Prostate gland (tissue), 2 donors: ENCODE data around the gene TBC1D3K. TPM values are rescaled to one million over a fixed set of nuclear protein-coding genes. Genes with fewer than 3 reads are reported as not detected.
"Not testable (repeated sequence)": the region's sequence is repeated elsewhere in the genome, so short reads cannot be mapped to it uniquely, and the experiment has no call there.

Source experiments
- DNase-seq: peaks from one replicate; pipeline ENCODE4 v3.0.0-alpha.2; 2019; ENCODE audit warnings: low spot score
- H3K27ac ChIP-seq, 2 donors: fragments of 200-600 bp; sonication (generic); 2 replicates each; pipeline ENCODE4 v1.5.1; 2017 to 2019
- H3K27me3 ChIP-seq: fragments of 200-600 bp; sonication (generic); replicated peaks from 2 replicates; pipeline ENCODE4 v1.5.1; 2019; ENCODE audit not compliant: insufficient read depth
- H3K36me3 ChIP-seq, 2 donors: fragments of 200-600 bp; sonication (generic); 1 replicate in 1 of 2; 2 replicates in 1 of 2; pipeline versions ENCODE4 v1.5.1 to v1.8.1; 2017 to 2019
- H3K4me1 ChIP-seq: fragments of 200-600 bp; sonication (generic); replicated peaks from 2 replicates; pipeline ENCODE4 v1.5.1; 2019
- H3K4me3 ChIP-seq, 2 donors: fragments of 200-600 bp; sonication (generic); 2 replicates each; pipeline ENCODE4 v1.5.1; 2017 to 2019
- H3K9me3 ChIP-seq: fragments of 200-600 bp; sonication (generic); 2 replicates; pipeline ENCODE4 v1.5.1; 2017
- POLR2A ChIP-seq: fragments of 450-650 bp; IDR thresholded peaks from one replicate; pipeline ENCODE4 v1.6.1; 2016; ENCODE audit warnings: antibody characterized with exemption, mild to moderate bottlenecking
- POLR2AphosphoS5 ChIP-seq: sonication (generic); formaldehyde crosslinking; IDR thresholded peaks from one replicate; pipeline ENCODE4 v1.6.1; 2017; ENCODE audit warnings: antibody characterized with exemption
- WGBS: methylation state at CpG from one replicate; pipeline ENCODE4 v1.1.5; 2018; 5-methylcytosine and 5-hydroxymethylcytosine counted together
- intact Hi-C: fragments of 100-400 bp; cut with DNase I; formaldehyde crosslinking; loops from one replicate; pipeline ENCODE4 v1.14.2; 2022
- small RNA-seq, 2 donors: library from RNA; depleted of rRNA; stranded (forward); fragments of <200 nt; gene quantifications; one replicate each; pipeline ENCODE3, GENCODE V24; 2016
- total RNA-seq, 2 donors: library from RNA; depleted of rRNA; stranded (reverse); fragments of >200 nt; gene quantifications; one replicate each; pipeline ENCODE4 v1.1.0, GENCODE V29; 2016
- TF ChIP-seq, protein P1 (sequence below), 4 experiments: fragments of 200-600 bp in 2 of 4; fragments of 450-650 bp in 2 of 4; sonication (generic) in 2 of 4; IDR thresholded peaks; 1 replicate in 3 of 4; 2 replicates in 1 of 4; pipeline ENCODE4 v1.5.1; 2016 to 2019; ENCODE audit warnings: antibody characterized with exemption in 4 of 4, mild to moderate bottlenecking in 2 of 4, moderate library complexity in 2 of 4

TBC1D3K gene
- total RNA-seq = not detected

DNA sequence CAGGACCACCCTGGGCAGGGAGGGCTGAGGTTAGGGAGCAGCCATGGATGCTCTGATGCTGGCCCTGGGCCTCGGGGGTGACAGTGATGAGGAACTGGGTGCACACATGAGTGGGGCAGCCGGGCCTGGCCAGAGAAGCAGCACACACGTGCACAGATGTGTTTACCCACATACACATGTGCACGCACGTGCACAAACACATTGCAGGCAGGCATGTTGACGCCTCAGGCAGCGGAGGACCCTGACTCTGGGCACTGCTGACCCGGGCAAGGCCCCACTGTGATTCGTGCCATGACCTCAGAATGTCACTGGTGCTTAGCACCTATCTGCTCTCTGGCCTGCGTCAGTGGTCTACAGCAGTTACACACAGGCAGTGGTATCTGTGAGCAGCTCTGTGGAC lies at the start of gene TBC1D3K:
Gene TBC1D3K (plus strand): TSS at position 301 of the 400 bp plus-strand sequence. CDS start 1,585 bp downstream, outside the sequence.
- not testable (repeated sequence) for H3K4me1 ChIP-seq
- no CpG with 5 or more reads among the region's 10 CpGs for WGBS

DNA sequence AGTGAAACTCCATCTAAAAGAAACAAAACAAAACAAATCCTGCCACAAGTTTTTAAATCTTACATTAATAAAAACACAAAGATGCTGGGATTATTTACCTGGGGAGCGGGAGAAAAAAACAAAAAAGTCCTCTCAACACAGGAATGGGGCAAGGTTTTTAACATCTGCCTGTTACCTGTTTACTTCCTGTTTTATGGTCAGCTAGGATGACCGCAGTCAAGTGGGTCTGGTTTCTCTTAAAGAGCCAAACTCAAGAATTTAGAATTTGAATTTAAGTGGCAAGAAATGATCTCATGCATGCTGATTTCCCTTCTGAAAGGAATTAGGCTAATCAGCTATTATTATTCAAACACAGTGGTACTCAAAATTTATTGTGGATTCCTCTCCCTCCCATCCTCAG lies 39.7 kb upstream of the TBC1D3K start:
- TF ChIP-seq POLR2AphosphoS5 (no peak), POLR2A (no peak)
- TF ChIP-seq, protein P1, sequence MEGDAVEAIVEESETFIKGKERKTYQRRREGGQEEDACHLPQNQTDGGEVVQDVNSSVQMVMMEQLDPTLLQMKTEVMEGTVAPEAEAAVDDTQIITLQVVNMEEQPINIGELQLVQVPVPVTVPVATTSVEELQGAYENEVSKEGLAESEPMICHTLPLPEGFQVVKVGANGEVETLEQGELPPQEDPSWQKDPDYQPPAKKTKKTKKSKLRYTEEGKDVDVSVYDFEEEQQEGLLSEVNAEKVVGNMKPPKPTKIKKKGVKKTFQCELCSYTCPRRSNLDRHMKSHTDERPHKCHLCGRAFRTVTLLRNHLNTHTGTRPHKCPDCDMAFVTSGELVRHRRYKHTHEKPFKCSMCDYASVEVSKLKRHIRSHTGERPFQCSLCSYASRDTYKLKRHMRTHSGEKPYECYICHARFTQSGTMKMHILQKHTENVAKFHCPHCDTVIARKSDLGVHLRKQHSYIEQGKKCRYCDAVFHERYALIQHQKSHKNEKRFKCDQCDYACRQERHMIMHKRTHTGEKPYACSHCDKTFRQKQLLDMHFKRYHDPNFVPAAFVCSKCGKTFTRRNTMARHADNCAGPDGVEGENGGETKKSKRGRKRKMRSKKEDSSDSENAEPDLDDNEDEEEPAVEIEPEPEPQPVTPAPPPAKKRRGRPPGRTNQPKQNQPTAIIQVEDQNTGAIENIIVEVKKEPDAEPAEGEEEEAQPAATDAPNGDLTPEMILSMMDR (IDR thresholded peaks at IDR 0.05) = no peak
- Histone ChIP-seq H3K27me3 (no peaks in the 10 kb centered on the region), H3K9me3 (no peaks in the 10 kb centered on the region), H3K4me1 (no peaks in the 10 kb centered on the region), H3K4me3 (no peak overlapping the region), H3K27ac (no peak overlapping the region), H3K36me3 (no peaks in the 10 kb centered on the region)
- intact Hi-C loops = no loop called here
- no peak for DNase-seq
- WGBS = 49% methylated on average over 2 of the region's 2 CpGs

More for the DNA sequence above, at the start of gene TBC1D3K:
- H3K4me3 ChIP-seq, H3K27me3 ChIP-seq, intact Hi-C loops, H3K9me3 ChIP-seq, DNase-seq, H3K36me3 ChIP-seq, H3K27ac ChIP-seq: not testable (repeated sequence)

DNA sequence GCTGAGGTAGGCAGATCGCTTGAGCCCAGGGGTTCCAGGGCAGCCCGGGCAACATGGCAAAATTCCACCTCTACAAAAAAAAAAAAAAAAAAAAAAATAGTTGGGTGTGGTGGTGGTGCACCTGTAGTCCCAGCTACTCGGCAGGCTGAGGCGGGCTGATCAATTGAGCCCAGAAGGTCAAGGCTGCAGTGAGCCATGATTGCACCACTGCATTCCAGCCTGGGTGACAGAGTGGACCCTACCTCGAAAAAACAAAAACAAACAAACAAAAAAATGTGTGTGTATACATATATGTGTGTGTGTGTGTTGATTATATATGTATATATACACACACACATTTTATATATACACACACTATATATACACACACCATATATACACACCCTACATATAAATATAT lies 39.1 kb upstream of the TBC1D3K start:
- Histone ChIP-seq H3K27ac (no peak overlapping the region), H3K4me1 (no peaks in the 10 kb centered on the region), H3K27me3 (no peaks in the 10 kb centered on the region), H3K4me3 (no peak overlapping the region), H3K9me3 (no peaks in the 10 kb centered on the region), H3K36me3 (no peaks in the 10 kb centered on the region)
- intact Hi-C loops = no loop called here
- TF ChIP-seq POLR2A (no peak), POLR2AphosphoS5 (no peak)
- TF ChIP-seq, protein P1 (IDR thresholded peaks at IDR 0.05) = no peak
- 78% methylated on average over 5 of the region's 5 CpGs for WGBS
- no peak for DNase-seq

DNA sequence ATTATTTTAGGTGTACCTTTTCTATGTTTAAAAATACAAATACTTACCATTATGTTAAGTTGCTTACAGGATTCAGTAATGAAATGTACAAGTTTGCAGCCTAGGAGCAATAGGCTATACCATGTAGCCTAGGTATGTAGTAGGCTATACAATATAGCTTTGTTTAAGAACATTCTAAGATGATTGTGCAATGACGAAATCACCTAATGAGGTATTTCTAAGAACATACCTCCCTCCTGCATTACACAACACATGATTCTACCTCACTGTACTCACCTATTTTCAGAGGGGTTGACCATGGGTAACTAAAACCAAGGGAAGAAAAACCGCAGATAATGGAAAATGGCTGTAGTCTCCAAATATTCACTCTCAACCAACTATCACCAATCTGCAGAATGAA lies 35.3 kb upstream of the TBC1D3K start:
- no peaks in the 10 kb centered on the region for H3K27me3 ChIP-seq
- 85% methylated on average over 2 of the region's 2 CpGs for WGBS
- no peak for DNase-seq
- TF ChIP-seq, protein P1 (IDR thresholded peaks at IDR 0.05) = no peak
- TF ChIP-seq POLR2AphosphoS5 (no peak), POLR2A (no peak)
- no peaks in the 10 kb centered on the region for H3K36me3 ChIP-seq
- intact Hi-C loops = no loop called here
- H3K4me3 ChIP-seq = no peak overlapping the region
- H3K4me1 ChIP-seq = no peaks in the 10 kb centered on the region
- no peak overlapping the region for H3K27ac ChIP-seq
- H3K9me3 ChIP-seq = no peaks in the 10 kb centered on the region

DNA sequence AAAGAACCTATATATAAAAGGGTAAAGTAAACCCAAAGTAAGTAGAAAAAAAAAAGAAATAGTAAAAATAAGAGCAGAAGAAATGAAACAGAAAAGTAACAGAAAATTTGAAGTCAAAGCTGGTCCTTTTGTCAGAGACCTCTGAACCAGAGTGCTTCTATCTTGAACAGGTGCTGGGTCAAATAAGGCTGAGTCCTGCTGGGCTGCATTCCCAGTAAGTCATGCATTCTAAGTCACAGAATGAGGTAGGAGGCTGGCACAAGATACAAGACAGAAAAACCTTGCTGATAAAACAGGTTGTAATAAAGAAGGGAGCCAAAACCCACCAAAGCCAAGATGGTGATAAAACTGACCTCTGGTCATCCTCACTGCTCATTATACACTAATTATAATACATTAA lies 27.3 kb upstream of the TBC1D3K start:
- H3K4me1 ChIP-seq, H3K36me3 ChIP-seq, DNase-seq, intact Hi-C loops, H3K4me3 ChIP-seq, H3K27me3 ChIP-seq, H3K27ac ChIP-seq, H3K9me3 ChIP-seq: not testable (repeated sequence)

Small RNAs within 50 kb of the gene (small RNA-seq; reads per million reads assigned to genes)
- gene RF00001 = 0 reads per million in 2 donors
- gene RNU6-489P = 0 reads per million in 2 donors

Other genes with a start within 250 kb of the TBC1D3K start
- gene HNF1B, start 179.4 kb upstream of the TBC1D3K start, total RNA-seq = 1 to 10 TPM; 2.7 to 7.0 TPM
- 10 to 100 TPM; 11.4 to 28.7 TPM for gene TBC1D3L, start 64.6 kb downstream of the TBC1D3K start, total RNA-seq
- not detected for gene TBC1D3D, start 79.6 kb downstream of the TBC1D3K start, total RNA-seq
- not detected for gene TBC1D3C, start 144.2 kb downstream of the TBC1D3K start, total RNA-seq
- gene TBC1D3E, start 203.5 kb downstream of the TBC1D3K start, total RNA-seq = not detected